Loucy (cell line): ENCODE results near the gene CPSF4L.

Source experiments
- H2AFZ ChIP-seq: fragments of 200-600 bp; sonication (generic); 2 replicates; pipeline ENCODE4 v1.6.0; 2016; ENCODE audit warnings: antibody characterized with exemption, mild to moderate bottlenecking, low read length, moderate library complexity
- H3F3A ChIP-seq: fragments of 200-600 bp; 2 replicates; pipeline ENCODE4 v1.6.0; 2016; ENCODE audit warnings: antibody characterized with exemption, low read depth, mild to moderate bottlenecking
- H3K27me3 ChIP-seq: fragments of 200-600 bp; sonication (generic); 2 replicates; pipeline ENCODE4 v1.6.1; 2014; ENCODE audit warnings: low read length, mild to moderate bottlenecking; ENCODE audit not compliant: insufficient read depth, poor library complexity, severe bottlenecking
- H3K36me3 ChIP-seq: fragments of 200-600 bp; sonication (generic); 2 replicates; pipeline ENCODE4 v1.6.1; 2016; ENCODE audit warnings: low read length; ENCODE audit not compliant: insufficient read depth
- H3K4me1 ChIP-seq: fragments of 200-600 bp; sonication (generic); 2 replicates; pipeline ENCODE4 v1.5.1; 2014; ENCODE audit warnings: low read length, mild to moderate bottlenecking; ENCODE audit not compliant: insufficient read depth, poor library complexity, severe bottlenecking
- H3K4me2 ChIP-seq: fragments of 200-600 bp; sonication (generic); 2 replicates; pipeline ENCODE4 v1.6.0; 2014; ENCODE audit warnings: antibody characterized with exemption, low read length, low read depth, mild to moderate bottlenecking; ENCODE audit not compliant: poor library complexity, severe bottlenecking
- H3K4me3 ChIP-seq: fragments of 200-600 bp; sonication (generic); 2 replicates; pipeline ENCODE4 v1.5.1; 2014; ENCODE audit warnings: low read length, mild to moderate bottlenecking, mixed read lengths; ENCODE audit not compliant: poor library complexity, severe bottlenecking
- H3K79me2 ChIP-seq: fragments of 200-600 bp; sonication (generic); 2 replicates; pipeline ENCODE4 v1.6.1; 2014; ENCODE audit warnings: low read length; ENCODE audit not compliant: insufficient read depth
- H3K9ac ChIP-seq: fragments of 200-600 bp; sonication (generic); 2 replicates; pipeline ENCODE4 v1.6.0; 2014; ENCODE audit warnings: mild to moderate bottlenecking, low read depth, low read length, moderate library complexity; ENCODE audit not compliant: poor library complexity, severe bottlenecking
- H3K9me2 ChIP-seq: fragments of 200-600 bp; sonication (generic); replicated peaks from 2 replicates; pipeline ENCODE4 v1.6.1; 2016; ENCODE audit warnings: low read depth, low read length, mixed read lengths
- H3K9me3 ChIP-seq: fragments of 200-600 bp; sonication (generic); 2 replicates; pipeline ENCODE4 v1.6.1; 2014; ENCODE audit warnings: mild to moderate bottlenecking, antibody characterized with exemption, low read length, low read depth; ENCODE audit not compliant: insufficient read depth
- H4K20me1 ChIP-seq: fragments of 200-600 bp; sonication (generic); 2 replicates; pipeline ENCODE4 v1.6.0; 2014; ENCODE audit warnings: antibody characterized with exemption, low read length, mild to moderate bottlenecking; ENCODE audit not compliant: insufficient read depth, poor library complexity, severe bottlenecking
- EZH2phosphoT487 ChIP-seq: fragments of 200-600 bp; IDR thresholded peaks from 2 replicates; pipeline ENCODE4 v1.6.1; 2018; ENCODE audit warnings: antibody characterized with exemption, mild to moderate bottlenecking, moderate library complexity, borderline replicate concordance
- TF ChIP-seq, protein P1 (sequence below): fragments of 200-600 bp; sonication (generic); conservative IDR thresholded peaks from 2 replicates; pipeline ENCODE4 v1.5.1; 2014; ENCODE audit warnings: mild to moderate bottlenecking, antibody characterized with exemption, low read length

Gene CPSF4L

GRCh38 chr17:73215447-73215846, 46.2 kb downstream of the CPSF4L start:
- Histone ChIP-seq H3K9me2 (no peaks in the 10 kb centered on the region), H3K36me3 (peaks cover 39% of the 10 kb centered on the region; the same call in 1 of the 2 replicates), H3F3A (no peaks in the 10 kb centered on the region), H3K9me3 (no peaks in the 10 kb centered on the region), H3K4me1 (peaks cover 4% of the 10 kb centered on the region), H3K79me2 (peaks cover 44% of the 10 kb centered on the region; the same call in 1 of the 2 replicates), H2AFZ (no peak overlapping the region), H3K27me3 (no peaks in the 10 kb centered on the region), H3K4me2 (no peak overlapping the region), H4K20me1 (peaks cover 18% of the 10 kb centered on the region), H3K4me3 (no peak overlapping the region), H3K9ac (no peak overlapping the region)
- no peak for TF ChIP-seq EZH2phosphoT487
- TF ChIP-seq, protein P1, sequence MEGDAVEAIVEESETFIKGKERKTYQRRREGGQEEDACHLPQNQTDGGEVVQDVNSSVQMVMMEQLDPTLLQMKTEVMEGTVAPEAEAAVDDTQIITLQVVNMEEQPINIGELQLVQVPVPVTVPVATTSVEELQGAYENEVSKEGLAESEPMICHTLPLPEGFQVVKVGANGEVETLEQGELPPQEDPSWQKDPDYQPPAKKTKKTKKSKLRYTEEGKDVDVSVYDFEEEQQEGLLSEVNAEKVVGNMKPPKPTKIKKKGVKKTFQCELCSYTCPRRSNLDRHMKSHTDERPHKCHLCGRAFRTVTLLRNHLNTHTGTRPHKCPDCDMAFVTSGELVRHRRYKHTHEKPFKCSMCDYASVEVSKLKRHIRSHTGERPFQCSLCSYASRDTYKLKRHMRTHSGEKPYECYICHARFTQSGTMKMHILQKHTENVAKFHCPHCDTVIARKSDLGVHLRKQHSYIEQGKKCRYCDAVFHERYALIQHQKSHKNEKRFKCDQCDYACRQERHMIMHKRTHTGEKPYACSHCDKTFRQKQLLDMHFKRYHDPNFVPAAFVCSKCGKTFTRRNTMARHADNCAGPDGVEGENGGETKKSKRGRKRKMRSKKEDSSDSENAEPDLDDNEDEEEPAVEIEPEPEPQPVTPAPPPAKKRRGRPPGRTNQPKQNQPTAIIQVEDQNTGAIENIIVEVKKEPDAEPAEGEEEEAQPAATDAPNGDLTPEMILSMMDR: peak; percentile 45

GRCh38 chr17:73214851-73215250, 46.8 kb downstream of the CPSF4L start:
- H3K79me2 ChIP-seq: peaks cover 43% of the 10 kb centered on the region; the same call in 1 of the 2 replicates
- TF ChIP-seq, protein P1: no peak

GRCh38 chr17:73214008-73214407, 47.7 kb downstream of the CPSF4L start:
- no peak overlapping the region for H2AFZ ChIP-seq
- H3K36me3 ChIP-seq: peaks cover 52% of the 10 kb centered on the region; the same call in 1 of the 2 replicates
- H3K4me2 ChIP-seq: no peak overlapping the region
- H3K4me1 ChIP-seq: peaks cover 7% of the 10 kb centered on the region
- H3K27me3 ChIP-seq: no peaks in the 10 kb centered on the region
- H4K20me1 ChIP-seq: peaks cover 22% of the 10 kb centered on the region
- no peaks in the 10 kb centered on the region for H3F3A ChIP-seq
- no peak for TF ChIP-seq EZH2phosphoT487
- TF ChIP-seq, protein P1: no peak
- peaks cover 45% of the 10 kb centered on the region; the same call in 1 of the 2 replicates for H3K79me2 ChIP-seq
- H3K9me2 ChIP-seq: no peaks in the 10 kb centered on the region
- no peak overlapping the region for H3K9ac ChIP-seq
- H3K4me3 ChIP-seq: no peak overlapping the region
- no peaks in the 10 kb centered on the region for H3K9me3 ChIP-seq

More at GRCh38 chr17:73214851-73215250, 46.8 kb downstream of the CPSF4L start:
- no peaks in the 10 kb centered on the region for H3F3A ChIP-seq
- no peaks in the 10 kb centered on the region for H3K27me3 ChIP-seq
- no peak overlapping the region for H2AFZ ChIP-seq
- H3K4me3 ChIP-seq: no peak overlapping the region
- no peak overlapping the region for H3K9ac ChIP-seq
- H3K4me1 ChIP-seq: peaks cover 7% of the 10 kb centered on the region
- H3K9me2 ChIP-seq: no peaks in the 10 kb centered on the region
- no peaks in the 10 kb centered on the region for H3K9me3 ChIP-seq
- no peak overlapping the region for H3K4me2 ChIP-seq
- H3K36me3 ChIP-seq: peaks cover 44% of the 10 kb centered on the region; the same call in 1 of the 2 replicates
- peaks cover 20% of the 10 kb centered on the region for H4K20me1 ChIP-seq
